Measurements from ENCODE around the gene OR2AE1.
"Not testable (repeated sequence)": the region's sequence is repeated elsewhere in the genome, so short reads cannot be mapped to it uniquely, and the experiment has no call there.

OR2AE1 gene

GRCh38 chr7:99868246-99868645 lies 8.6 kb downstream of the OR2AE1 start:
- in situ Hi-C loops (cut with HindIII; ENCODE audit: low pct_ligation_motif_present, low sequenced_read_pairs): no loop called here
- DNase-seq: no peak
- no peak overlapping the region for H3K4me3 ChIP-seq (ENCODE audit: low read depth, low read length)
- no peaks in the 10 kb centered on the region for H3K27me3 ChIP-seq (replicated peaks)
- no peaks in the 10 kb centered on the region for H3K36me3 ChIP-seq (replicated peaks)
- TF ChIP-seq CTCF (IDR thresholded peaks at IDR 0.05; ENCODE audit: low read depth, low read length, missing control alignments): no peak
- H3K27ac ChIP-seq: no peak overlapping the region

GRCh38 chr7:99867477-99867876 lies 9.4 kb downstream of the OR2AE1 start:
- H3K4me3 ChIP-seq (ENCODE audit: low read depth, low read length); DNase-seq; H3K27ac ChIP-seq; in situ Hi-C loops (cut with HindIII; ENCODE audit: low pct_ligation_motif_present, low sequenced_read_pairs); H3K36me3 ChIP-seq (replicated peaks); H3K27me3 ChIP-seq (replicated peaks): not testable (repeated sequence)

GRCh38 chr7:99863847-99864440 lies 12.9 kb downstream of the OR2AE1 start:
- no peak for TF ChIP-seq CTCF (IDR thresholded peaks at IDR 0.05; ENCODE audit: low read depth, low read length, missing control alignments)
- no peak overlapping the region for H3K27ac ChIP-seq
- H3K4me3 ChIP-seq (ENCODE audit: low read depth, low read length): no peak overlapping the region
- in situ Hi-C loops (cut with HindIII; ENCODE audit: low pct_ligation_motif_present, low sequenced_read_pairs): no loop called here
- peak; percentile 4 for DNase-seq
- H3K27me3 ChIP-seq (replicated peaks): no peaks in the 10 kb centered on the region
- H3K36me3 ChIP-seq (replicated peaks): no peaks in the 10 kb centered on the region

GRCh38 chr7:99860281-99861127 lies 16.3 kb downstream of the OR2AE1 start:
- Histone ChIP-seq H3K27me3 (replicated peaks) (no peaks in the 10 kb centered on the region), H3K36me3 (replicated peaks) (no peaks in the 10 kb centered on the region), H3K27ac (no peak overlapping the region), H3K4me3 (ENCODE audit: low read depth, low read length) (no peak overlapping the region)
- peak; percentile 53 for DNase-seq
- no peak for TF ChIP-seq CTCF (IDR thresholded peaks at IDR 0.05; ENCODE audit: low read depth, low read length, missing control alignments)
- in situ Hi-C loops (cut with HindIII; ENCODE audit: low pct_ligation_motif_present, low sequenced_read_pairs): no loop called here

GRCh38 chr7:99855236-99855635 lies 21.6 kb downstream of the OR2AE1 start:
- TF ChIP-seq CTCF (IDR thresholded peaks at IDR 0.05; ENCODE audit: low read depth, low read length, missing control alignments): no peak

GRCh38 chr7:99848420-99849216 lies 28.2 kb downstream of the OR2AE1 start:
- Histone ChIP-seq H3K27ac (no peak overlapping the region), H3K36me3 (replicated peaks) (no peaks in the 10 kb centered on the region), H3K4me3 (ENCODE audit: low read depth, low read length) (no peak overlapping the region), H3K27me3 (replicated peaks) (no peaks in the 10 kb centered on the region)
- no peak for DNase-seq
- no peak for TF ChIP-seq CTCF (IDR thresholded peaks at IDR 0.05; ENCODE audit: low read depth, low read length, missing control alignments)
- in situ Hi-C loops (cut with HindIII; ENCODE audit: low pct_ligation_motif_present, low sequenced_read_pairs): no loop called here

More at GRCh38 chr7:99855236-99855635, 21.6 kb downstream of the OR2AE1 start:
- H3K27me3 ChIP-seq (replicated peaks): no peaks in the 10 kb centered on the region
- no peak overlapping the region for H3K4me3 ChIP-seq (ENCODE audit: low read depth, low read length)
- in situ Hi-C loops (cut with HindIII; ENCODE audit: low pct_ligation_motif_present, low sequenced_read_pairs): no loop called here
- DNase-seq: no peak
- no peak overlapping the region for H3K27ac ChIP-seq
- H3K36me3 ChIP-seq (replicated peaks): no peaks in the 10 kb centered on the region
